Stimulated activated CD4-positive, alpha-beta T cell treated with anti-CD3 and anti-CD28 coated beads, Interleukin-12 subunit alpha, Interleukin-12 subunit beta, amount 100 ng/mL, for 24 hours (primary cell): ENCODE results near the gene HIVEP3.

Experiments
- DNase-seq, 2 experiments: peaks; one replicate each; pipeline ENCODE4 v3.0.0-alpha.2; 2020; ENCODE audit warnings: low read depth in 2 of 2

Gene HIVEP3

GRCh38 chr1:41894101-41894807 is 24.5 kb downstream of the HIVEP3 start:
- DNase-seq = no peak

DNA sequence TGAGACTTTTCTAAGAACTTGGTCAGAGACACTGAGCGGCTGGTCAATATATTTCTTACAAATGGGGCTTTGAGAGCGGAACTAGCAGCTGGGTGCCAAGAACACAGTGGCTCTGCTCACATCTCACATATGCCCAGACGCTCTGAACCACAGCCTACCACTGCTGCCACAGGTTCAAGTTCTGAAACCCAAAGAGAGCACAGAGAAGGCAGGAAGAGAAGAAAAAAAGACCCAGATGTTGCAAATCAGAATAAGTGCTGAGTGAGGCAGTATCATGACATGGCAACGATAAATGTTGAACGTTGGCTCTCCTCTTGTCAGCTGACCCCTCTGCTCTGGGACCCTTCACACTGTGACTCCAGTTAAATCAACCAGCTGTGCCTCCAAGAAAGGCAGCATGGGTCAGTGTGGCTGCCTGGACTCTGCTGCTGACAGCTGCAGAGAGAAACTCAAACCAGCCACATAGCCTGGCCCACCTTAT is 26.4 kb downstream of the HIVEP3 start:
- DNase-seq = no peak

DNA sequence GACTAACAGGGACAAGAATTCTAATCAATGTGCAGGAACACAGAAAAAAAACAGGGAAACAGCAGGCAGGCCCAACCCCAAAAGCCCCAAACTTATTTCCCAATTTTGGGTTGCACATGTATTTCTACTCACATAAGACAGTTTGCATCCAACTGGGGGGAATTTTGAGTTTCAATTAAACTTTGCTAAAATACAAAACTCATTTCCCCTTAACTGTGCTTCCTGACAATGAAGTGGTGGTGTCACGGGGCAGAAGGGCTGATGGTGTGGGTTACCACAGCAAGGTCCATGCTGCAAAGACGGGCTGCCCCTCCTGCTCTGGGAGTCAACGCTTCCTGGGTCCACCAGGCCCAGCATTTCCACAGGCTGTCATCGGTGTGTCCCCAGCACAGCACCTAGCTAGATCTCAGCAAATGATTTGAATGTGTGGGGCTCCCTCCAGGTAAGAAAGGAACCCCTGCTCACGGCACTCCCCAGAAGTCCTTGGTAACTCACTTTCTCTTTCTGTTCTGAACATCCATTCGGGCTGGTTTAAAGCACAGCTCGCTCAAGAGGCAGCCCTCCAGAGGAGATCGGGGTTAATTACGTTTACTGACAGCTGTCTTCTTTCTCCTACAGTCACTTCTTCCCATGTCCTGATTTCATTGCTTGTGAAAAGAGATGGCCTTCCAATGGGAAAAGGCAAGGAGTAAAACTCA is 27.4 kb downstream of the HIVEP3 start:
- DNase-seq = peak; percentile 23 to 28

- DNase-seq = no peak
Observed at GRCh38 chr1:41890825-41891198, 27.9 kb downstream of the HIVEP3 start.

DNA sequence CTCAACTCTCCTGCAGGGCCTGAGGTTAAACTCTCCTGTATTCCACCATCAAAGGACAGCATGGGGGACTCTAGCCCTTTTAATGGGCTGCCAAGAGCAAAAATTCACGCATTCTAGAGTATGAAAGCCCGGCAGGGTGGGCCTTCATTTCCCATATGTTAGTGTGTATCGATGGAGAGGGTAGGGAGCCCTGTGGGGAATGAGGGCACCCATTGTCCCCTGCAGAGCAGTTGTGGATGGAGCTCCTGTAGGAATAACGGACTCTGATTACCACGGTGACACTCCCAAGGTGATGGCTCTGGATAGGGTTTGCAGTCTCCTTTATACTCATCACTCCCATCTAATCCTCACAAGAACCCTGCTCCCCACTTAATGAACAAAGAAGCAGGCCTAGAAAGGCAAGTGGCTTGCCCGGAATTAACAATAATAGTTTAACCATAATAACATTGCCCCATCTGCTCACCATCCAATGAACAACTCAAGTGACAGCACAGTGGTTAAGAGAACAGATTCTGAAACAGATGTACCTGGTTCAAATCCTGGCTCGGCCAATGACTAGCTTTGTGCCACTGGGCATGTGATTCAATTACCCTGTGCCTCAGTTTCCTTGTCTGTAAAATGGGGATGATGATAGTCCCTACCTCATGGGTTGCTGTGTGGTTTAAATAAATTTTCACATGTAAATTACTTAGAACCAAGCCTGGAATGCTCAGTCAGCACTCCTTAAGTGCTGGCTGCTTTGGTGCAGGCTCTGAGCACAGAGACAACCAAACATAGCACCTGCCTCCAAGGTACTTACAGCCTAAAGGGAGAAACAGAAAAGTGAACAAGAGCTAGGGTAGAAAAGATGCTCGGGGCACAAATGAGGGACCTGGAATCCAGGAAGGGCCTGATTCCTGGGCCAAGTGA is 29.0 kb downstream of the HIVEP3 start:
- no peak for DNase-seq

DNA sequence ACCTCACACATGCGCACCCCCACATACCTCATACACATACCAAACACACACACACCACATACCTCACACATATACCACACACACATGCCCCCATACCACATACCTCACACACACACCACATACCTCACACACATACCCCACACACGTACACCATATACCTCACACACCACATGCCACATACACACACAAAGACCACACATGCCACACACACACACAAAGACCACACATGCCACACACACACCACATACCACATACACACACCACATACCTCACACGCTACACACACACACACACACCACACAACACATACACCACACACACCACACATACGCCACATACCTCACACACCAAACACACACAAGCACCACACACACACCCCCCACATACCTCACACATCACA is 30.0 kb downstream of the HIVEP3 start:
- no peak for DNase-seq

GRCh38 chr1:41887365-41887764 is 31.4 kb downstream of the HIVEP3 start:
- DNase-seq = no peak

GRCh38 chr1:41884256-41885230 is 34.2 kb downstream of the HIVEP3 start:
- DNase-seq = no peak

DNA sequence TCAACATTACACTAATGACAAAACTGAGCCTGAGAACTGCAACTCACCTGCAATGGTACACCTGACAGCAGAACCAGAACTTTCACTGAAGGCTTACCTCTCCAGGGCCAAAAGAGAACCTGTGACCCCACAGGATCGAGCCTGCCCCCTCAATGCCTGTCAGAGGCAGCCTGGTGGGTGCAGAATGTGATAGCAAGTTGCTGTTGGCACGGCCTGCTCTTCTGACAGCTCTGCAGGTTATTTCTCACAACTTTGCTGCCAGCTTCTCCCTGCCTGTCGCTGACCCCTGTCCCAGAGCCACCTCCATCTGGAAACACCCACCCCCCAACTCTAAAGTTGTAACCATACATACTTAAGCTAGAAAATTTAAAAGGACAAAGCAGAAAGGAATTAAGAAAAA is 35.2 kb downstream of the HIVEP3 start:
- no peak for DNase-seq

- no peak for DNase-seq
Observed at GRCh38 chr1:41882486-41882885, 36.2 kb downstream of the HIVEP3 start.

DNA sequence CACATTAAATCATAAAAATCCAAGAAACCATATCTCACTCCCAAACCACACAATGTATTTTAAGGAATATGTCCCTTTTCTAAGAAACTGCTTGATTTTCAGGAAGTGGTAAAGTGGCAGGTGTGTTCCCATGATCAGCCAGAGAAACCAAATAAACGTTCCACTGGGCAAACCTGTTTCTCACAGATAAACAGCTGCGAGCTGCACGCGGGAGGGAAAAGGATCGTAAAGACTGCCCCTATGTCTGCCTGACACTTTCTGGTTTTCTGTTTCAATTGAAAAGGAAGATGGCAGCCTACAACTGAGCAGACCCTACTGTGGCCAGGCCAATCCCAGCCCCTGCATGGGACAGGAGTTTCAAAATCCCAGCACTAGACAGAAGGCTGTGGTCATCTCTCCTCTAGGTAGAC is 36.6 kb downstream of the HIVEP3 start:
- DNase-seq = no peak

DNA sequence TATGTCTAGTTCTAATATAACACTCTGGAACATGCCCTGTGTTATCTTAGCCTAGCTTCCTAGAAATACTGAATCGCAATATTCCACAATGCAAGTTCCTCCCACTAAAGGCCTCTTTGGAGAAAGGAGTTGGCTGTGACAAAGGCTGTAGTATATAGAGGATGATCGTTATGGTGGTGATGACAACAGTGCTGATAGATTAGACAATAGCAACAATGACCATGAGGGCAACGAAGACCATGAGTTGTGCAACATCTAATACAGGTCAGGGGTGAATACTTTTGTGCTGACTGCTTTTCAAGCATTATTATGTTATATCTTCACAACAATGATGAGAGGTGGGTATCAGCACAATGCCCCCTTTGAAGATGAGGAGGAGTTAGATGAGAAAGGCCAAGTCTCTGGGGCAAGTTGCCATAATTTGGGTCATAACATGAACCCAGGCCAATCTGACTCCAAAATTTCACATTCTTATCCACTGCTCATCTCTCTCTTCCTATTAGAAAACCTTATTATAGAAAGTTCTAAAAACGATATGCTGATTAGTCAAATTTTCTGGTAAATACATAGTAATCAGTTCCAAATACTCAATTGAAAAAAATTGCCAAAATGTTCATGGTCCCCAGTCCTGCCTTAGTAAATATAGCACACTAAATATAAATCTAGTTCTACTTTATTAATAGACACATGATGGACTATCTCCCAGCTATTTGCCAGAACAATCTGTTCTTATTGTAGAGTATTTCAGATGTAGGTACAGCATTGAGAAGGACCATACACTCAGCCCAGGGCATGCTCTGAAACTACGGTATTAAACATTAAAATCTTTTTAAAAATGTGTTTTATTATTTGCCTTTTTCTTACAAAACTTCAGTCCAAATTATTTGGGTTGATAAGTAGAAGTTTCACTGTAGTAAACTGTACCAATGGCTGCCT is 37.5 kb downstream of the HIVEP3 start:
- DNase-seq = no peak

DNA sequence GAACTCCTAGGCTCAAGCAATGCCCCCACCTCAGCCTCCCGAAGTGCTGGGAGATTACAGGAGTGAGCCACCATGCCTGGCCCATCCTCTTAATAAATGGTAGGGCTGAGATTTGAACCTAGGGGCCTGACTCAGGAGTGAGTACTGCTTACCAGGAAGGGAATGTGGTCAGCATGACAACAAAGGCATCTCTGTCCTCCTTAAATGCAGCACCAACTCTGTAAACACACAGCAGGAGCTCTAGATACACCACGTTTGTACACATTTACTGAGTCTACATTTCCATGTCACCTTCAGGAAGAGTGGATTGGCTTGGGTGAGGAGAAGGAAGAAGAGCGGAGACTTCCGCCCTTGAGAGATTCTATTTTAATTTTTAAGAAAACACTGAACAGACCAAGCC is 38.5 kb downstream of the HIVEP3 start:
- no peak for DNase-seq

- no peak for DNase-seq
Observed at GRCh38 chr1:41879617-41880016, 39.1 kb downstream of the HIVEP3 start.

DNA sequence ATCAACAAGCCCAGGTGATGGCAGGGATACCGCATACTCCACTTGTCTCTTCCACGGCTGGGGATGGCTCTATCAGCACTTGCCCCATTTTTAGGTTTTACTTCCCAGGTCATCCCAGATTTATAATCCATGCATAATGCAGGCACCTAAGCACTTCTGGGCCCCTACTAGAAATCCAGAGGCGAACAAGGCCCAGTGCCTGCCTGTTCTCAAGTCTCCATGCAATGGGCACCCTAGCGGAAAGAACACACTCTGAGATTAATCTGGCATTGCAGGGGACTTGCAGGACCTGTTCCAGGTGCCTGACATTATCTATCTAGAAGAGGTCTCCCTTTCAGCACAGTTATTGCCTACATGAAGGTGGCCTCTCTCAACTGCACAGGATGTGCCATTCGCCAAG is 39.8 kb downstream of the HIVEP3 start:
- DNase-seq = no peak

- DNase-seq = no peak
Observed at GRCh38 chr1:41878495-41878894, 40.2 kb downstream of the HIVEP3 start.

GRCh38 chr1:41876576-41877445 is 41.9 kb downstream of the HIVEP3 start:
- no peak for DNase-seq

DNA sequence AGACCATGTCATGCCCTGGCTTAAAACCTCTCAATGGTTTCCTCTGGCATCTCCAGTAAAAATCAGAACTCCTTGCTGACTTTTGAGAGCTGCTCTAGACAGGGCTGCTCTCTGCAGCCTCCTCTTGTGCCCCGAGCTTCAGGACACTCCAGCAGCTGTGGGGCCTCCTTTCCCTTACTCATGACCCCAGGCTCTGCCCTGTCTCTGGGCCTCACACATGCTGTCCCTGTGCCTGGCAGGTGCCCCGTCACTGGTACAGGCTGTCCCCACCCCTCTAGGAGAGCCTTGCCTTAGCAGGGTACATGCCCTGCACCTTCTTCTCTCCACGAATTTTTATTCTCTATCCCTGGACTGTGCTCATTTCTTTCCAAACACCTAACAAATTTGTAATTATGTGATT is 43.2 kb downstream of the HIVEP3 start:
- no peak for DNase-seq

GRCh38 chr1:41874903-41875411 is 43.8 kb downstream of the HIVEP3 start:
- no peak for DNase-seq
